Measurements from ENCODE around the gene TMEM53.
A peak's percentile ranks its signal among the peaks of the same experiment; 100 is the strongest.

Gene TMEM53

GRCh38 chr1:44661781-44662682, 12.2 kb downstream of the TMEM53 start:
- no peak for DNase-seq (ENCODE audit: extremely low spot score)
- TF ChIP-seq, protein P1, sequence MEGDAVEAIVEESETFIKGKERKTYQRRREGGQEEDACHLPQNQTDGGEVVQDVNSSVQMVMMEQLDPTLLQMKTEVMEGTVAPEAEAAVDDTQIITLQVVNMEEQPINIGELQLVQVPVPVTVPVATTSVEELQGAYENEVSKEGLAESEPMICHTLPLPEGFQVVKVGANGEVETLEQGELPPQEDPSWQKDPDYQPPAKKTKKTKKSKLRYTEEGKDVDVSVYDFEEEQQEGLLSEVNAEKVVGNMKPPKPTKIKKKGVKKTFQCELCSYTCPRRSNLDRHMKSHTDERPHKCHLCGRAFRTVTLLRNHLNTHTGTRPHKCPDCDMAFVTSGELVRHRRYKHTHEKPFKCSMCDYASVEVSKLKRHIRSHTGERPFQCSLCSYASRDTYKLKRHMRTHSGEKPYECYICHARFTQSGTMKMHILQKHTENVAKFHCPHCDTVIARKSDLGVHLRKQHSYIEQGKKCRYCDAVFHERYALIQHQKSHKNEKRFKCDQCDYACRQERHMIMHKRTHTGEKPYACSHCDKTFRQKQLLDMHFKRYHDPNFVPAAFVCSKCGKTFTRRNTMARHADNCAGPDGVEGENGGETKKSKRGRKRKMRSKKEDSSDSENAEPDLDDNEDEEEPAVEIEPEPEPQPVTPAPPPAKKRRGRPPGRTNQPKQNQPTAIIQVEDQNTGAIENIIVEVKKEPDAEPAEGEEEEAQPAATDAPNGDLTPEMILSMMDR (IDR thresholded peaks at IDR 0.05; ENCODE audit: control extremely low read depth, extremely low read depth, low read depth, missing control alignments): no peak
- CTCF ChIA-PET: interaction anchor here (1.1 to 6.6 kb wide), 3 partner anchors 10 to 90 kb away, joined by 3 to 82 read pairs (median 3); no protein-coding TSS in a partner anchor
- POLR2A ChIA-PET: no interaction called here

DNA sequence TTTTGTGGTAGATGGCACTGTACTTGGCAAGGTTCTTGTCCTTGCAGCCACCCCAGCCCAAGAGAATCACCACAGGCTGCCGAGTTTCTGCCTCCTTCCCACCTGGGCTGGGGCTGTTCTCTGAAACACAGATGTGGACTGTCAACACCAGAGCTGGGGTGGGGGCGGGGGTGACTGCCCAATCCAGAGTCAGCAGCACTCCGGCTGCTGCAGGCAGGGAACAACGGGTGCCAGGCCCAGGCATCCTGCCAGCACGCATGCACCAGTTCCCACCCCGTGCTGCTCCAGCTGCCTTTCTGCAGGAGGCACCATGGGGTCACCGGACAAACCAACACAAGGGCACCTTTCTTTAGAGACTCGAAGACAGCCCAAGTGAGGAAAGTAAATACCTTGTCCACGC, 14.1 kb downstream of the TMEM53 start:
- no peak for DNase-seq (ENCODE audit: extremely low spot score)
- POLR2A ChIA-PET: no interaction called here
- TF ChIP-seq, protein P1 (IDR thresholded peaks at IDR 0.05; ENCODE audit: control extremely low read depth, extremely low read depth, low read depth, missing control alignments): no peak
- CTCF ChIA-PET: interaction anchor here (1.9 to 6.6 kb wide), 2 partner anchors 8 to 36 kb away, joined by 5 to 82 read pairs; no protein-coding TSS in a partner anchor

GRCh38 chr1:44659566-44659965, 14.7 kb downstream of the TMEM53 start:
- ChIA-PET CTCF (interaction anchor here (1.9 to 6.6 kb wide), 2 partner anchors 7 to 37 kb away, joined by 5 to 82 read pairs; no protein-coding TSS in a partner anchor), POLR2A (no interaction called here)
- no peak for DNase-seq (ENCODE audit: extremely low spot score)
- TF ChIP-seq, protein P1 (IDR thresholded peaks at IDR 0.05; ENCODE audit: control extremely low read depth, extremely low read depth, low read depth, missing control alignments): no peak

DNA sequence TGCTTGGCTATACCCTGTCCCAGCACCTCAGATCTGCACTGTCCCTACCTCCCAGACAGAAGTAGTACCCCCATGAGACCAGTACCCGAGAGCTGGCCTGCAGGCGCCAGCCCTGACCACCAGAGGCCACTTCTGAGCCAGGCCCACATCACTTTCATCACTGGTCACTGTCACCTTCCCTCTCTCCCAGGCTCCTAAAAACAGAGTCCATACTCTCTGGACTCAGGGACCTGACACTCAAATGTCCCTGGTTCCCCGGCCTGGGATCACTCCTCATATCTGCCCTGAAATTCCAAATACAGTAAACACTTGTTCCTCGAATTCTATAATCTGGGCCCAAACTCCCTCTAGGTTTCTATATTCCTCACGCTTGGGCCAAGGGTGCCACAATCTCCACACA, 18.7 kb downstream of the TMEM53 start:
- ChIA-PET POLR2A (no interaction called here), CTCF (interaction anchor here (0.9 to 2.9 kb wide), 10 partner anchors 8 to 83 kb away, joined by 3 to 16 read pairs (median 8); partner anchors contain the start of genes ARMH1 and TMEM53)
- TF ChIP-seq, protein P1 (IDR thresholded peaks at IDR 0.05; ENCODE audit: control extremely low read depth, extremely low read depth, low read depth, missing control alignments): peak; percentile 69
- peak; percentile 61 for DNase-seq (ENCODE audit: extremely low spot score)

GRCh38 chr1:44654621-44655187, 19.6 kb downstream of the TMEM53 start:
- CTCF ChIA-PET: interaction anchor here (0.9 to 2.9 kb wide), 12 partner anchors 8 to 83 kb away, joined by 3 to 16 read pairs (median 6); partner anchors contain the start of genes ARMH1 and TMEM53
- no peak for DNase-seq (ENCODE audit: extremely low spot score)
- POLR2A ChIA-PET: no interaction called here
- TF ChIP-seq, protein P1 (IDR thresholded peaks at IDR 0.05; ENCODE audit: control extremely low read depth, extremely low read depth, low read depth, missing control alignments): no peak

GRCh38 chr1:44653107-44653964, 20.9 kb downstream of the TMEM53 start:
- ChIA-PET CTCF (interaction anchor here (0.7 to 8.6 kb wide), 57 partner anchors 10 to 660 kb away, joined by 3 to 204 read pairs (median 5); partner anchors contain the start of genes ARMH1, DMAP1 and TMEM53), POLR2A (no interaction called here)
- no peak for DNase-seq (ENCODE audit: extremely low spot score)
- TF ChIP-seq, protein P1 (IDR thresholded peaks at IDR 0.05; ENCODE audit: control extremely low read depth, extremely low read depth, low read depth, missing control alignments): no peak
